HCT116 (cell line): ENCODE results near the gene FOXN1.

Experiments used
- CTCF ChIP-seq, 3 experiments: fragments of 200-600 bp in 1 of 3; sonication (generic) in 1 of 3; IDR thresholded peaks in 2 of 3; conservative IDR thresholded peaks in 1 of 3; 2 replicates each; pipeline ENCODE4 v1.5.1; 2012 to 2017; ENCODE audit warnings: low read depth in 2 of 3, low read length in 2 of 3, antibody characterized with exemption in 1 of 3, borderline replicate concordance in 1 of 3, control low read depth in 1 of 3, mild to moderate bottlenecking in 1 of 3, mixed read lengths in 1 of 3, mixed run types in 1 of 3, moderate library complexity in 1 of 3; ENCODE audit not compliant: insufficient read depth in 1 of 3
- EZH2 ChIP-seq: fragments of 200-600 bp; sonication (generic); IDR thresholded peaks from 2 replicates; pipeline ENCODE4 v1.6.1; 2017; ENCODE audit warnings: antibody characterized with exemption, mixed run types
- EZH2phosphoT487 ChIP-seq: fragments of 200-600 bp; IDR thresholded peaks from 2 replicates; pipeline ENCODE4 v1.6.1; 2018; ENCODE audit warnings: antibody characterized with exemption, borderline replicate concordance
- POLR2A ChIP-seq: IDR thresholded peaks from 2 replicates; pipeline ENCODE4 v1.7.0; 2011; ENCODE audit warnings: borderline replicate concordance; ENCODE audit not compliant: insufficient read depth, insufficient read length; ENCODE audit errors: extremely low read depth
- RAD21 ChIP-seq: IDR thresholded peaks from 2 replicates; pipeline ENCODE4 v1.6.1; 2012; ENCODE audit warnings: low read depth, mild to moderate bottlenecking
- REST ChIP-seq: IDR thresholded peaks from 2 replicates; pipeline ENCODE4 v1.6.1; 2012; ENCODE audit warnings: low read depth
- TF ChIP-seq, protein P1 (sequence below): IDR thresholded peaks from 2 replicates; pipeline ENCODE4 v1.6.1; 2011; ENCODE audit warnings: mild to moderate bottlenecking, low read length, moderate library complexity; ENCODE audit not compliant: insufficient replicate concordance; ENCODE audit errors: extremely low read depth

DNA sequence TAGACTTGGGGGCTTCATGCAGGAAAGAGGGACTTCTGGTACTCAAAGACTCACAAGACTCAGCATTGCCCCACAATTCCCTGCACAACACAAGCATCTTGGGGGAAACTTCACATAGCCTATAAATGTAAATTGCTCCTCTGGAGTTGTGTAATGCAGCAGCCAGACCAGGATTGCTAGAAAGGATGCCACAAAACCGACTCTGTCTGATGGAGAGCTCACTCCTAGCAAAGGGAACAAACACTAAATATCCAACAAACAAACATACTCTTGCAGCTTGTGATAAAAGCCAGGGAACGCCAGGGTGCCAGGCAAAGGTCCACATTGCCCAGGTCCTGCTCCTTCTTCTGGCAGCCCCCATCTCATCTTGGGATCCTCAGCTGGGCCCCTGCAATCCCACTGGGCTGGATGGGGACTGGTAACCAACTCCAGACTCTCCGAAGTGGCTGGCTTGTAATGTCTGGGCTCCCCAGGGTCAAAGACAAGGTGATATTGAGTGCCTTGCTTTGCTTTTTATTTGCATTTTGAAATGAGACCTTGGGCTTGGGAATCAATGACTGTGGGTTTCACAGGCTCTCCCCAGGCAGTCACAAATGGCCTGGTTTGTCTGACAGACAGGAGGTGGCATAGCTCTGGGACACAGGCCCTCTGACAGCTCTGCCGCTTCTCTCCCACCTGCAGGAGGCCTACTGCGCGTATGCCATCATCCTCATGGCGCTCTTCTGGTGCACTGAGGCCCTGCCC is 17.4 kb upstream of the FOXN1 start:
- TF ChIP-seq CTCF (IDR thresholded peaks at IDR 0.05 in 2 of 3, conservative IDR thresholded peaks at IDR 0.05 in 1 of 3; ENCODE audit: borderline replicate concordance in 1 of 3, insufficient read depth in 1 of 3, low read depth in 2 of 3, low read length in 2 of 3), result no peak
- no peak for TF ChIP-seq POLR2A
- TF ChIP-seq RAD21, result no peak
- TF ChIP-seq, protein P1, sequence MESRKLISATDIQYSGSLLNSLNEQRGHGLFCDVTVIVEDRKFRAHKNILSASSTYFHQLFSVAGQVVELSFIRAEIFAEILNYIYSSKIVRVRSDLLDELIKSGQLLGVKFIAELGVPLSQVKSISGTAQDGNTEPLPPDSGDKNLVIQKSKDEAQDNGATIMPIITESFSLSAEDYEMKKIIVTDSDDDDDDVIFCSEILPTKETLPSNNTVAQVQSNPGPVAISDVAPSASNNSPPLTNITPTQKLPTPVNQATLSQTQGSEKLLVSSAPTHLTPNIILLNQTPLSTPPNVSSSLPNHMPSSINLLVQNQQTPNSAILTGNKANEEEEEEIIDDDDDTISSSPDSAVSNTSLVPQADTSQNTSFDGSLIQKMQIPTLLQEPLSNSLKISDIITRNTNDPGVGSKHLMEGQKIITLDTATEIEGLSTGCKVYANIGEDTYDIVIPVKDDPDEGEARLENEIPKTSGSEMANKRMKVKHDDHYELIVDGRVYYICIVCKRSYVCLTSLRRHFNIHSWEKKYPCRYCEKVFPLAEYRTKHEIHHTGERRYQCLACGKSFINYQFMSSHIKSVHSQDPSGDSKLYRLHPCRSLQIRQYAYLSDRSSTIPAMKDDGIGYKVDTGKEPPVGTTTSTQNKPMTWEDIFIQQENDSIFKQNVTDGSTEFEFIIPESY, result no peak
- TF ChIP-seq REST, result no peak
- TF ChIP-seq EZH2, result no peak
- TF ChIP-seq EZH2phosphoT487, result no peak
